HepG2 (cell line): ENCODE measurements around the gene CCDC121. TPM values are rescaled to one million over a fixed set of nuclear protein-coding genes. Genes with fewer than 3 reads are reported as not detected.

Source experiments
- ATAD3A ChIP-seq: sonication (generic); formaldehyde crosslinking; IDR thresholded peaks from 2 replicates; pipeline ENCODE4 v1.4.0; 2020; ENCODE audit warnings: missing genetic modification reagents
- ISX ChIP-seq: sonication (generic); formaldehyde crosslinking; conservative IDR thresholded peaks from 2 replicates; pipeline ENCODE4 v1.5.0; 2020; ENCODE audit warnings: missing genetic modification reagents
- JUNB ChIP-seq: sonication (generic); formaldehyde crosslinking; IDR thresholded peaks from 2 replicates; pipeline ENCODE4 v1.8.0; 2022; ENCODE audit warnings: missing genetic modification reagents, mild to moderate bottlenecking, borderline replicate concordance
- KLF16 ChIP-seq, 2 experiments: sonication (generic) in 1 of 2; formaldehyde crosslinking in 1 of 2; IDR thresholded peaks; 2 replicates each; pipeline versions ENCODE4 v1.6.1 to v1.8.0; 2016 to 2023; ENCODE audit warnings: missing genetic modification reagents in 2 of 2, missing compliant biosample characterization in 1 of 2
- MBNL3 ChIP-seq: fragments of 250-450 bp; sonication (Bioruptor Pico); conservative IDR thresholded peaks from 2 replicates; pipeline ENCODE4 v1.8.0; 2022; ENCODE audit warnings: mild to moderate bottlenecking, inconsistent platforms
- ONECUT2 ChIP-seq: sonication (generic); formaldehyde crosslinking; IDR thresholded peaks from 2 replicates; pipeline ENCODE4 v1.4.0; 2020; ENCODE audit warnings: missing genetic modification reagents
- SALL1 ChIP-seq: sonication (generic); formaldehyde crosslinking; IDR thresholded peaks from 2 replicates; pipeline ENCODE4 v1.8.0; 2022; ENCODE audit warnings: mild to moderate bottlenecking, missing genetic modification reagents
- ZNF326 ChIP-seq: sonication (generic); formaldehyde crosslinking; IDR thresholded peaks from 2 replicates; pipeline ENCODE4 v1.4.0; 2020; ENCODE audit warnings: missing genetic modification reagents, borderline replicate concordance
- ZNF430 ChIP-seq: sonication (generic); formaldehyde crosslinking; IDR thresholded peaks from 2 replicates; pipeline ENCODE4 v1.9.0; 2021; ENCODE audit warnings: mild to moderate bottlenecking, missing genetic modification reagents
- ZNF431 ChIP-seq: sonication (generic); formaldehyde crosslinking; IDR thresholded peaks from 2 replicates; pipeline ENCODE4 v1.9.0; 2022; ENCODE audit warnings: missing genetic modification reagents, low read depth, mild to moderate bottlenecking, borderline replicate concordance
- ZNF567 ChIP-seq: sonication (generic); formaldehyde crosslinking; IDR thresholded peaks from 2 replicates; pipeline ENCODE4 v1.8.1; 2023; ENCODE audit warnings: mild to moderate bottlenecking, missing genetic modification reagents, borderline replicate concordance
- ZNF761 ChIP-seq: sonication (generic); formaldehyde crosslinking; conservative IDR thresholded peaks from 2 replicates; pipeline ENCODE4 v1.4.0; 2020; ENCODE audit warnings: mild to moderate bottlenecking, missing genetic modification reagents
- polyA plus RNA-seq, 8 experiments: library from polyadenylated mRNA; depleted of rRNA in 3 of 8; stranded (reverse) in 7 of 8; unstranded in 1 of 8; fragments of >200 nt; fragmentation: Illumina TruSeq in 4 of 8; extraction: Trizol in 4 of 8; gene quantifications; 2 replicates each; pipeline versions ENCODE4 v1.2.1 to v1.2.3, GENCODE V29; 2011 to 2016; ENCODE audit warnings: low read depth in 4 of 8, missing spikeins in 1 of 8, mixed read lengths in 1 of 8; ENCODE audit not compliant: insufficient read depth in 1 of 8
- total RNA-seq, 5 experiments: library from RNA; depleted of rRNA; stranded (reverse); fragments of >200 nt; fragmentation: Illumina TruSeq; extraction: Trizol; gene quantifications; 2 replicates each; pipeline ENCODE4 v1.2.3, GENCODE V29; 2016; ENCODE audit warnings: low read depth in 1 of 5
- TF ChIP-seq, protein P1 (sequence below): sonication (generic); formaldehyde crosslinking; conservative IDR thresholded peaks from 2 replicates; pipeline ENCODE4 v1.8.0; 2022; ENCODE audit warnings: missing genetic modification reagents
- TF ChIP-seq, protein P2 (sequence below): sonication (generic); formaldehyde crosslinking; IDR thresholded peaks from 2 replicates; pipeline ENCODE4 v1.4.0; 2020; ENCODE audit warnings: mild to moderate bottlenecking, missing genetic modification reagents
- TF ChIP-seq, protein P3 (sequence below): sonication (generic); formaldehyde crosslinking; IDR thresholded peaks from 2 replicates; pipeline ENCODE4 v1.5.1; 2020; ENCODE audit warnings: missing genetic modification reagents, mild to moderate bottlenecking, borderline replicate concordance
- TF ChIP-seq, protein P4 (sequence below): sonication (generic); formaldehyde crosslinking; IDR thresholded peaks from 2 replicates; pipeline ENCODE4 v1.5.1; 2020; ENCODE audit warnings: missing genetic modification reagents, mild to moderate bottlenecking, borderline replicate concordance
- TF ChIP-seq, protein P5 (sequence below): sonication (generic); formaldehyde crosslinking; IDR thresholded peaks from 2 replicates; pipeline ENCODE4 v1.8.1; 2023; ENCODE audit warnings: mild to moderate bottlenecking, missing genetic modification reagents

The CCDC121 gene
- total and polyA plus RNA-seq, 2 of the 13 experiments (the other 11 are each of a cell fraction or from before 2014, with no cell fraction given), result 1.9 to 3.0 TPM

DNA sequence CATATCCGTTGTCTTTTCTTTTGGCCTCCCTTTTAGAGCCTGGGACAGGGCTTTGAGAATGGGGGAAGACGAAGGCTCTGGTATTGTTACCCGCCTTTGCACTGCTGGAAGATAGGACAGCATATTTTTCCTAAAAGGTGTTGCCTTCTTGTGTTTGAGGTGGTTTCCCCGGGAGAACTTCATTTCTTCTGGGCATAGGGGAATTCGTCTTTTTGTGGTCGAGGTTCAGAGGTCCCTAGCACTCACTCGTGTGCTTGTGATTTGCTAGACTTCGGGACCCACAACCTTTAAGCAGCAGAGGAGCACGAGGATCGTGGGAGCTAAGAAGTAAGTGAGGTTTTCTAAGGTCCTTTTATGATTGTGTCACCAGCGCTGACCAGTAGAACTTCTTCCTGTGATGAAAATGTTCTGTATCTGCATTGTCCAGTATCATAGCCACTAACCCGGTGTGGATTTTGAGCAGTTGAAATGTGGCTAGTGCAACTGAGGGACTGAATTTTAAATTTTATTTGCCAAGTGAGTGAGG is 45.4 kb downstream of the CCDC121 start (continued):
- TF ChIP-seq, protein P1, sequence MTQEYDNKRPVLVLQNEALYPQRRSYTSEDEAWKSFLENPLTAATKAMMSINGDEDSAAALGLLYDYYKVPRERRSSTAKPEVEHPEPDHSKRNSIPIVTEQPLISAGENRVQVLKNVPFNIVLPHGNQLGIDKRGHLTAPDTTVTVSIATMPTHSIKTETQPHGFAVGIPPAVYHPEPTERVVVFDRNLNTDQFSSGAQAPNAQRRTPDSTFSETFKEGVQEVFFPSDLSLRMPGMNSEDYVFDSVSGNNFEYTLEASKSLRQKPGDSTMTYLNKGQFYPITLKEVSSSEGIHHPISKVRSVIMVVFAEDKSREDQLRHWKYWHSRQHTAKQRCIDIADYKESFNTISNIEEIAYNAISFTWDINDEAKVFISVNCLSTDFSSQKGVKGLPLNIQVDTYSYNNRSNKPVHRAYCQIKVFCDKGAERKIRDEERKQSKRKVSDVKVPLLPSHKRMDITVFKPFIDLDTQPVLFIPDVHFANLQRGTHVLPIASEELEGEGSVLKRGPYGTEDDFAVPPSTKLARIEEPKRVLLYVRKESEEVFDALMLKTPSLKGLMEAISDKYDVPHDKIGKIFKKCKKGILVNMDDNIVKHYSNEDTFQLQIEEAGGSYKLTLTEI (CRISPR knock-in tag), result no peak
- TF ChIP-seq ZNF761 (no peak), ATAD3A (CRISPR knock-in tag) (no peak), SALL1 (no peak), MBNL3 (no peak), ZNF326 (CRISPR knock-in tag) (0 out of 2 replicates have a peak, but pooled peaks have one; percentile 5), ONECUT2 (no peak), ISX (CRISPR knock-in tag) (0 out of 2 replicates have a peak, but pooled peaks have one; percentile 12), JUNB (CRISPR knock-in tag) (peak; percentile 13; the same call in 1 of the 2 replicates), ZNF430 (CRISPR knock-in tag) (no peak), KLF16 (CRISPR knock-in tag; IDR thresholded peaks at IDR 0.05) (0 out of 4 replicates have a peak, but pooled peaks of 1 of the 2 experiments have one; percentile 0), ZNF431 (no peak), ZNF567 (CRISPR knock-in tag) (no peak)
- TF ChIP-seq, protein P2, sequence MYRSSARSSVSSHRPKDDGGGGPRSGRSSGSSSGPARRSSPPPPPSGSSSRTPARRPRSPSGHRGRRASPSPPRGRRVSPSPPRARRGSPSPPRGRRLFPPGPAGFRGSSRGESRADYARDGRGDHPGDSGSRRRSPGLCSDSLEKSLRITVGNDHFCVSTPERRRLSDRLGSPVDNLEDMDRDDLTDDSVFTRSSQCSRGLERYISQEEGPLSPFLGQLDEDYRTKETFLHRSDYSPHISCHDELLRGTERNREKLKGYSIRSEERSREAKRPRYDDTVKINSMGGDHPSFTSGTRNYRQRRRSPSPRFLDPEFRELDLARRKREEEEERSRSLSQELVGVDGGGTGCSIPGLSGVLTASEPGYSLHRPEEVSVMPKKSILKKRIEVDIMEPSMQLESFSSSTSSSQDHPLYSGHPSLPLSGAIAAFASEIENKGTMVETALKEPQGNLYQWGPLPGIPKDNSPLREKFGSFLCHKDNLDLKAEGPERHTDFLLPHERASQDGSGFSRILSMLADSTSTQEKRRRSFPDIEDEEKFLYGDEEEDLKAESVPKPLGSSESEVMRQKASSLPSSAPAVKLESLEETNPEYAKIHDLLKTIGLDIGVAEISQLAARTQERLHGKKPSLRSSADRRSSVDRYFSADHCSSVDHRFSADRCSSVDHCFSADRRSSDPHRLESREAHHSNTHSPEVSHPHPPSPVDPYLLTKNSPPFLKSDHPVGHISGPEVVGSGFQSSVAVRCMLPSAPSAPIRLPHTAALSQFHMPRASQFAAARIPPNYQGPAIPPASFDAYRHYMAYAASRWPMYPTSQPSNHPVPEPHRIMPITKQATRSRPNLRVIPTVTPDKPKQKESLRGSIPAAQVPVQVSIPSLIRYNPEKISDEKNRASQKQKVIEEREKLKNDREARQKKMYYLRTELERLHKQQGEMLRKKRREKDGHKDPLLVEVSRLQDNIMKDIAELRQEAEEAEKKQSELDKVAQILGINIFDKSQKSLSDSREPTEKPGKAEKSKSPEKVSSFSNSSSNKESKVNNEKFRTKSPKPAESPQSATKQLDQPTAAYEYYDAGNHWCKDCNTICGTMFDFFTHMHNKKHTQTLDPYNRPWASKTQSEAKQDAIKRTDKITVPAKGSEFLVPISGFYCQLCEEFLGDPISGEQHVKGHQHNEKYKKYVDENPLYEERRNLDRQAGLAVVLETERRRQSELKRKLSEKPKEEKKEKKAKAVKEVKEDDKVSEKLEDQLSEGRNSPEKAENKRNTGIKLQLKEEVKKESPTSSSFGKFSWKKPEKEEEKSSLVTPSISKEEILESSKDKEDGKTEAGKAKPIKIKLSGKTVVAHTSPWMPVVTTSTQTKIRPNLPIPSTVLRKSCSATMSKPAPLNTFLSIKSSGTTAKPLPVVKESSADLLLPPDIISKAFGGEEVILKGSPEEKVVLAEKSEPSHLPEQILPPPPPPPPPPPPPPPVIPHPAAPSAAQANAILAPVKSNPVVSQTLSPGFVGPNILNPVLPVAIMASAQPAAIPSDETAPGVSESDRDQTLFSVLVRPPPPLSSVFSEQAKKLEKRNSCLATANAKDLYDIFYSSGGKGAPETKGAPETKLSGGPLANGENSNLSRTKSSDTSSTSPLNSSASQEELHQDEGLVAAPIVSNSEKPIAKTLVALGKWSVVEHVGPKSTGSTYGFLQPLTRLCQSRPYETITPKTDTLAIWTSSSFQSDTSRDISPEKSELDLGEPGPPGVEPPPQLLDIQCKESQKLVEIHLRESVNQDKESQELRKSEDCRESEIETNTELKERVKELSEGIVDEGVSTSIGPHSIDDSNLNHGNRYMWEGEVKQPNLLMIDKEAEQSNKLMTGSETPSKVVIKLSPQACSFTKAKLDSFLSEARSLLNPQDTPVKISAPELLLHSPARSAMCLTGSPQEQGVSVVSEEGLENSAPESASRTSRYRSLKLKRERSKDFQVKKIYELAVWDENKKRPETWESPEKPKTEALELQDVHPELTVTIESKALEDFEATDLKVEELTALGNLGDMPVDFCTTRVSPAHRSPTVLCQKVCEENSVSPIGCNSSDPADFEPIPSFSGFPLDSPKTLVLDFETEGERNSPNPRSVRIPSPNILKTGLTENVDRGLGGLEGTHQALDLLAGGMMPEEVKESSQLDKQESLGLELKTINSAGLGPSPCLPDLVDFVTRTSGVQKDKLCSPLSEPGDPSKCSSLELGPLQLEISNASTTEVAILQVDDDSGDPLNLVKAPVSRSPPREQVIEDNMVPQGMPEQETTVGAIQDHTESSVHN, result no peak
- TF ChIP-seq, protein P3, sequence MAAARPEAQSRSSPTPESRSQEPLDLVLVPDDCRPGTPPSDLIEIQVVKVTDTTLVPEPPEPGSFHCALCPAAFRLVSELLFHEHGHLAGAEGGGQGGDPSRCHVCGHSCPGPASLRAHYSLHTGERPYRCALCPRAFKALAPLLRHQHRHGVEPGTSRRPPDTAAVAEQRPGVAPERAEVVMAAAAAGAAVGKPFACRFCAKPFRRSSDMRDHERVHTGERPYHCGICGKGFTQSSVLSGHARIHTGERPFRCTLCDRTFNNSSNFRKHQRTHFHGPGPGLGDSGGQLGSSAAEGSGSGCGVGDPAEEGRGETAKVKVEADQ (CRISPR knock-in tag), result no peak
- TF ChIP-seq, protein P4, sequence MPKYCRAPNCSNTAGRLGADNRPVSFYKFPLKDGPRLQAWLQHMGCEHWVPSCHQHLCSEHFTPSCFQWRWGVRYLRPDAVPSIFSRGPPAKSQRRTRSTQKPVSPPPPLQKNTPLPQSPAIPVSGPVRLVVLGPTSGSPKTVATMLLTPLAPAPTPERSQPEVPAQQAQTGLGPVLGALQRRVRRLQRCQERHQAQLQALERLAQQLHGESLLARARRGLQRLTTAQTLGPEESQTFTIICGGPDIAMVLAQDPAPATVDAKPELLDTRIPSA (CRISPR knock-in tag), result 0 out of 2 replicates have a peak, but pooled peaks have one; percentile 54
- TF ChIP-seq, protein P5, sequence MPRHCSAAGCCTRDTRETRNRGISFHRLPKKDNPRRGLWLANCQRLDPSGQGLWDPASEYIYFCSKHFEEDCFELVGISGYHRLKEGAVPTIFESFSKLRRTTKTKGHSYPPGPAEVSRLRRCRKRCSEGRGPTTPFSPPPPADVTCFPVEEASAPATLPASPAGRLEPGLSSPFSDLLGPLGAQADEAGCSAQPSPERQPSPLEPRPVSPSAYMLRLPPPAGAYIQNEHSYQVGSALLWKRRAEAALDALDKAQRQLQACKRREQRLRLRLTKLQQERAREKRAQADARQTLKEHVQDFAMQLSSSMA (CRISPR knock-in tag), result no peak
